Neuron (in vitro differentiated cells): ENCODE data around the gene SPEM1.

Source experiments
- H2AFZ ChIP-seq: one replicate; pipeline ENCODE4 v1.6.1; 2013; ENCODE audit warnings: low read depth, mild to moderate bottlenecking, inconsistent platforms, low read length, moderate library complexity
- H3K27me3 ChIP-seq: one replicate; pipeline ENCODE4 v1.6.1; 2013; ENCODE audit warnings: low read length; ENCODE audit not compliant: insufficient read depth
- H3K36me3 ChIP-seq: one replicate; pipeline ENCODE4 v1.6.1; 2013; ENCODE audit warnings: low read length; ENCODE audit not compliant: insufficient read depth
- H3K4me1 ChIP-seq: one replicate; pipeline ENCODE4 v1.6.1; 2013; ENCODE audit warnings: low read length; ENCODE audit not compliant: insufficient read depth
- H3K4me3 ChIP-seq: 2 replicates; pipeline ENCODE4 v1.5.1; 2013; ENCODE audit warnings: mild to moderate bottlenecking, low read length, moderate library complexity
- H3K9me3 ChIP-seq: one replicate; pipeline ENCODE4 v1.6.1; 2013; ENCODE audit warnings: low read length

SPEM1 gene

GRCh38 chr17:7417056-7417655 lies 3.0 kb upstream of the SPEM1 start:
- H3K27me3 ChIP-seq = no peaks in the 10 kb centered on the region
- no peaks in the 10 kb centered on the region for H3K9me3 ChIP-seq
- H3K4me1 ChIP-seq = peaks cover 39% of the 10 kb centered on the region
- H3K4me3 ChIP-seq = no peak overlapping the region
- peaks cover 44% of the 10 kb centered on the region for H3K36me3 ChIP-seq
- H2AFZ ChIP-seq = no peak overlapping the region

GRCh38 chr17:7418472-7419152 lies 1.5 kb upstream of the SPEM1 start:
- Histone ChIP-seq H3K36me3 (peaks cover 34% of the 10 kb centered on the region), H3K9me3 (no peaks in the 10 kb centered on the region)

GRCh38 chr17:7421186-7421585 lies 1.1 kb downstream of the SPEM1 start:
- peaks cover 11% of the 10 kb centered on the region for H3K36me3 ChIP-seq
- H3K4me1 ChIP-seq = peaks cover 39% of the 10 kb centered on the region
- H3K4me3 ChIP-seq = no peak overlapping the region
- no peak overlapping the region for H2AFZ ChIP-seq
- no peaks in the 10 kb centered on the region for H3K27me3 ChIP-seq
- H3K9me3 ChIP-seq = no peaks in the 10 kb centered on the region

More at GRCh38 chr17:7418472-7419152, 1.5 kb upstream of the SPEM1 start:
- no peaks in the 10 kb centered on the region for H3K27me3 ChIP-seq
- no peak overlapping the region for H2AFZ ChIP-seq
- H3K4me3 ChIP-seq = no peak overlapping the region
- H3K4me1 ChIP-seq = peaks cover 39% of the 10 kb centered on the region

- no peak overlapping the region for H2AFZ ChIP-seq
- H3K4me3 ChIP-seq = no peak overlapping the region
- no peaks in the 10 kb centered on the region for H3K9me3 ChIP-seq
- no peaks in the 10 kb centered on the region for H3K36me3 ChIP-seq
- no peaks in the 10 kb centered on the region for H3K27me3 ChIP-seq
- peaks cover 29% of the 10 kb centered on the region for H3K4me1 ChIP-seq
Observed at GRCh38 chr17:7423679-7424078, 3.6 kb downstream of the SPEM1 start.

- no peak within 1 kb of the TSS for H3K4me3 ChIP-seq
- H3K4me1 ChIP-seq = peaks cover 13% of the 10 kb centered on the region
- H3K9me3 ChIP-seq = no peaks in the 10 kb centered on the region
Observed at GRCh38 chr17:7425316-7425715, 5.2 kb downstream of the SPEM1 start, which contains the start of gene SPEM2. Gene SPEM2 (plus strand): TSS chr17:7425616. CDS start chr17:7425689, 73 bp downstream.

GRCh38 chr17:7425756-7426155 lies 5.6 kb downstream of the SPEM1 start:
- Histone ChIP-seq H3K36me3 (no peaks in the 10 kb centered on the region), H2AFZ (no peak overlapping the region), H3K27me3 (no peaks in the 10 kb centered on the region), H3K9me3 (peaks cover 1% of the 10 kb centered on the region), H3K4me1 (peaks cover 8% of the 10 kb centered on the region), H3K4me3 (no peak overlapping the region)

More at GRCh38 chr17:7425316-7425715, 5.2 kb downstream of the SPEM1 start, which contains the start of gene SPEM2:
- H3K27me3 ChIP-seq = no peaks in the 10 kb centered on the region
- H3K36me3 ChIP-seq = no peaks in the 10 kb centered on the region
- no peak within 1 kb of the TSS for H2AFZ ChIP-seq

- Histone ChIP-seq H3K4me1 (peaks cover 3% of the 10 kb centered on the region), H3K27me3 (no peaks in the 10 kb centered on the region), H3K4me3 (no peak overlapping the region), H3K36me3 (no peaks in the 10 kb centered on the region), H2AFZ (no peak overlapping the region), H3K9me3 (peaks cover 2% of the 10 kb centered on the region)
Observed at GRCh38 chr17:7426203-7426863, 6.2 kb downstream of the SPEM1 start.

GRCh38 chr17:7426896-7427489 lies 6.9 kb downstream of the SPEM1 start:
- Histone ChIP-seq H3K27me3 (no peaks in the 10 kb centered on the region), H3K36me3 (no peaks in the 10 kb centered on the region), H3K4me1 (no peaks in the 10 kb centered on the region), H3K9me3 (peaks cover 2% of the 10 kb centered on the region), H2AFZ (no peak overlapping the region), H3K4me3 (no peak overlapping the region)

GRCh38 chr17:7427549-7427948 lies 7.4 kb downstream of the SPEM1 start:
- no peaks in the 10 kb centered on the region for H3K27me3 ChIP-seq
- no peak overlapping the region for H3K4me3 ChIP-seq
- H2AFZ ChIP-seq = no peak overlapping the region
- no peaks in the 10 kb centered on the region for H3K4me1 ChIP-seq
- peaks cover 4% of the 10 kb centered on the region for H3K9me3 ChIP-seq
- no peaks in the 10 kb centered on the region for H3K36me3 ChIP-seq

- Histone ChIP-seq H3K4me3 (no peak within 1 kb of the TSS), H2AFZ (no peak within 1 kb of the TSS), H3K27me3 (no peaks in the 10 kb centered on the region)
Observed at GRCh38 chr17:7428557-7428956, 8.4 kb downstream of the SPEM1 start, which contains the start of gene SPEM3. Gene SPEM3 (plus strand): TSS chr17:7428857. CDS start chr17:7428903, 46 bp downstream.

GRCh38 chr17:7429722-7430121 lies 9.6 kb downstream of the SPEM1 start:
- no peaks in the 10 kb centered on the region for H3K4me1 ChIP-seq
- H3K4me3 ChIP-seq = no peak overlapping the region
- no peak overlapping the region for H2AFZ ChIP-seq
- no peaks in the 10 kb centered on the region for H3K36me3 ChIP-seq
- no peaks in the 10 kb centered on the region for H3K27me3 ChIP-seq
- H3K9me3 ChIP-seq = peaks cover 4% of the 10 kb centered on the region

More at GRCh38 chr17:7428557-7428956, 8.4 kb downstream of the SPEM1 start, which contains the start of gene SPEM3:
- no peaks in the 10 kb centered on the region for H3K4me1 ChIP-seq
- no peaks in the 10 kb centered on the region for H3K36me3 ChIP-seq
- peaks cover 4% of the 10 kb centered on the region for H3K9me3 ChIP-seq

- Histone ChIP-seq H3K4me1 (peaks cover 7% of the 10 kb centered on the region), H3K27me3 (peaks cover 7% of the 10 kb centered on the region), H3K36me3 (no peaks in the 10 kb centered on the region), H3K9me3 (peaks cover 4% of the 10 kb centered on the region), H3K4me3 (no peak overlapping the region), H2AFZ (no peak overlapping the region)
Observed at GRCh38 chr17:7431231-7431630, 11.1 kb downstream of the SPEM1 start.

GRCh38 chr17:7432296-7432695 lies 12.2 kb downstream of the SPEM1 start:
- Histone ChIP-seq H3K4me3 (no peak overlapping the region), H3K4me1 (peaks cover 7% of the 10 kb centered on the region), H3K27me3 (peaks cover 11% of the 10 kb centered on the region), H2AFZ (no peak overlapping the region), H3K9me3 (peaks cover 4% of the 10 kb centered on the region), H3K36me3 (no peaks in the 10 kb centered on the region)
